Gastroesophageal sphincter (tissue), 4 donors: Measurements from ENCODE around the gene LRRC8C. TPM values are rescaled to one million over a fixed set of nuclear protein-coding genes. Genes with fewer than 3 reads are reported as not detected.

Source experiments
- ATAC-seq: fragments of 150-250 bp; one replicate; pipeline ENCODE4 v1.9.1; 2016; ENCODE audit warnings: mild to moderate bottlenecking, moderate library complexity
- H3K27ac ChIP-seq, 4 donors: fragments of 200-600 bp; sonication (generic) in 3 of 4; 1 replicate in 3 of 4; 2 replicates in 1 of 4; pipeline ENCODE4 v1.5.1; 2016 to 2019
- H3K27me3 ChIP-seq: fragments of 200-600 bp; sonication (generic); one replicate; pipeline ENCODE4 v1.5.1; 2019
- H3K36me3 ChIP-seq, 2 donors: fragments of 200-600 bp; sonication (generic); one replicate each; pipeline ENCODE4 v1.5.1; 2019; ENCODE audit warnings: control low read depth in 1 of 2
- H3K4me1 ChIP-seq, 3 donors: fragments of 200-600 bp; sonication (generic); 1 replicate in 2 of 3; 2 replicates in 1 of 3; pipeline ENCODE4 v1.5.1; 2016 to 2019; ENCODE audit warnings: control low read depth in 2 of 3
- H3K4me3 ChIP-seq, 2 donors: fragments of 200-600 bp; sonication (generic); one replicate each; pipeline ENCODE4 v1.5.1; 2019; ENCODE audit warnings: mild to moderate bottlenecking in 1 of 2, moderate library complexity in 1 of 2
- H3K9me3 ChIP-seq, 3 donors: fragments of 200-600 bp; sonication (generic); one replicate each; pipeline ENCODE4 v1.5.1; 2017 to 2019; ENCODE audit warnings: control low read depth in 2 of 3
- CTCF ChIP-seq, 4 experiments: fragments of 200-600 bp in 2 of 4; fragments of 450-650 bp in 2 of 4; sonication (generic) in 1 of 4; IDR thresholded peaks; one replicate each; pipeline ENCODE4 v1.5.1; 2017 to 2019; ENCODE audit warnings: antibody characterized with exemption in 4 of 4, mild to moderate bottlenecking in 2 of 4, moderate library complexity in 2 of 4
- EP300 ChIP-seq: sonication (generic); formaldehyde crosslinking; IDR thresholded peaks from one replicate; pipeline ENCODE4 v1.6.1; 2017; ENCODE audit warnings: antibody characterized with exemption, mild to moderate bottlenecking
- POLR2A ChIP-seq, 2 donors: fragments of 450-650 bp; IDR thresholded peaks; one replicate each; pipeline ENCODE4 v1.6.1; 2017; ENCODE audit warnings: antibody characterized with exemption in 2 of 2, mild to moderate bottlenecking in 2 of 2, moderate library complexity in 1 of 2
- POLR2AphosphoS5 ChIP-seq: sonication (generic); formaldehyde crosslinking; IDR thresholded peaks from one replicate; pipeline ENCODE4 v1.6.1; 2017; ENCODE audit warnings: antibody characterized with exemption
- WGBS, 2 donors: methylation state at CpG; one replicate each; pipeline ENCODE4 v1.1.5; 2018; ENCODE audit warnings: low coverage in 1 of 2; 5-methylcytosine and 5-hydroxymethylcytosine counted together
- total RNA-seq, 4 donors: library from RNA; depleted of rRNA; stranded (reverse); fragments of >200 nt; gene quantifications; one replicate each; pipeline ENCODE4 v1.1.0, GENCODE V29; 2016

The LRRC8C gene
- total RNA-seq, 4 donors from 2014 or later, result 5.4 to 9.6 (median 6.2) TPM

- Histone ChIP-seq H3K4me3 (peak overlapping the region; percentile 51 to 90), H3K9me3 (no peaks in the 10 kb centered on the region), H3K4me1 (peaks cover 0 to 34% (median 0%) of the 10 kb centered on the region in 3 donors), H3K36me3 (no peaks in the 10 kb centered on the region), H3K27me3 (no peaks in the 10 kb centered on the region), H3K27ac (peak overlapping the region; percentile 49 to 92 (median 86))
- WGBS, 2 donors, result 0% methylated on average over 1 of the region's 57 CpGs; no CpG with 5 or more reads in 1 of the 2 donors
- no peak for TF ChIP-seq POLR2AphosphoS5
- no peak for TF ChIP-seq POLR2A (IDR thresholded peaks at IDR 0.05)
- no peak for TF ChIP-seq CTCF (IDR thresholded peaks at IDR 0.05)
- no peak for TF ChIP-seq EP300
- ATAC-seq, result peak; percentile 65
Measured at GRCh38 chr1:89633248-89633799, 404 bp downstream of the LRRC8C start.

- Histone ChIP-seq H3K27me3 (no peaks in the 10 kb centered on the region), H3K27ac (peak overlapping the region; percentile 49 to 92 (median 86)), H3K4me3 (peak overlapping the region; percentile 51 to 90), H3K36me3 (no peaks in the 10 kb centered on the region), H3K9me3 (no peaks in the 10 kb centered on the region), H3K4me1 (peaks cover 0 to 34% (median 0%) of the 10 kb centered on the region in 3 donors)
- peak; percentile 12 for ATAC-seq
- WGBS, 2 donors, result 18 to 25% methylated on average over 19 of the region's 32 CpGs
- no peak for TF ChIP-seq POLR2AphosphoS5
- TF ChIP-seq POLR2A (IDR thresholded peaks at IDR 0.05), result no peak
- no peak for TF ChIP-seq EP300
- TF ChIP-seq CTCF (IDR thresholded peaks at IDR 0.05), result no peak
Measured at GRCh38 chr1:89633800-89634625, 1.1 kb downstream of the LRRC8C start.

GRCh38 chr1:89635825-89636815, 3.2 kb downstream of the LRRC8C start:
- Histone ChIP-seq H3K4me3 (no peak overlapping the region), H3K36me3 (no peaks in the 10 kb centered on the region), H3K4me1 (peaks cover 0 to 32% (median 0%) of the 10 kb centered on the region in 3 donors), H3K27ac (no peak overlapping the region), H3K9me3 (no peaks in the 10 kb centered on the region), H3K27me3 (no peaks in the 10 kb centered on the region)
- 65 to 71% methylated on average over 4 to 6 of the region's 6 CpGs for WGBS, 2 donors
- no peak for ATAC-seq
- TF ChIP-seq EP300 (no peak), POLR2AphosphoS5 (no peak), CTCF (IDR thresholded peaks at IDR 0.05) (no peak), POLR2A (IDR thresholded peaks at IDR 0.05) (no peak)

GRCh38 chr1:89637496-89637895, 4.6 kb downstream of the LRRC8C start:
- ATAC-seq, result no peak
- no peak overlapping the region for H3K27ac ChIP-seq
- no peak overlapping the region for H3K4me3 ChIP-seq
- H3K4me1 ChIP-seq, result peaks cover 0 to 19% (median 0%) of the 10 kb centered on the region in 3 donors
- TF ChIP-seq CTCF (IDR thresholded peaks at IDR 0.05) (no peak), POLR2AphosphoS5 (no peak), POLR2A (IDR thresholded peaks at IDR 0.05) (no peak), EP300 (no peak)
- H3K9me3 ChIP-seq, result no peaks in the 10 kb centered on the region
- no peaks in the 10 kb centered on the region for H3K27me3 ChIP-seq
- H3K36me3 ChIP-seq, result no peaks in the 10 kb centered on the region
